Peyer's patch (tissue), 4 donors: Measurements from ENCODE around the gene TMEM106C. TPM values are rescaled to one million over a fixed set of nuclear protein-coding genes. Genes with fewer than 3 reads are reported as not detected.

Experiments
- DNase-seq, 3 donors: peaks; one replicate each; pipeline ENCODE4 v3.0.0-alpha.2; 2017 to 2019
- H3K27ac ChIP-seq, 4 donors: fragments of 200-600 bp; sonication (generic); one replicate each; pipeline ENCODE4 v1.5.1; 2016 to 2019
- H3K27me3 ChIP-seq, 2 donors: fragments of 200-600 bp; sonication (generic); one replicate each; pipeline ENCODE4 v1.5.1; 2019
- H3K36me3 ChIP-seq, 3 donors: fragments of 200-600 bp; sonication (generic); one replicate each; pipeline ENCODE4 v1.5.1; 2016 to 2019
- H3K4me1 ChIP-seq, 4 donors: fragments of 200-600 bp; sonication (generic); one replicate each; pipeline ENCODE4 v1.5.1; 2016 to 2019
- H3K4me3 ChIP-seq, 4 donors: fragments of 200-600 bp; sonication (generic); 1 replicate in 3 of 4; 2 replicates in 1 of 4; pipeline ENCODE4 v1.5.1; 2016 to 2019; ENCODE audit warnings: mild to moderate bottlenecking in 1 of 4
- H3K9me3 ChIP-seq, 4 donors: fragments of 200-600 bp; sonication (generic); one replicate each; pipeline ENCODE4 v1.5.1; 2016 to 2019; ENCODE audit warnings: mild to moderate bottlenecking in 1 of 4
- CTCF ChIP-seq, 6 experiments: fragments of 450-650 bp in 4 of 6; fragments of 200-600 bp in 2 of 6; sonication (generic) in 1 of 6; IDR thresholded peaks; one replicate each; pipeline ENCODE4 v1.5.1; 2017 to 2019; ENCODE audit warnings: antibody characterized with exemption in 6 of 6, mild to moderate bottlenecking in 3 of 6, moderate library complexity in 1 of 6
- POLR2A ChIP-seq, 2 donors: fragments of 450-650 bp; IDR thresholded peaks; one replicate each; pipeline ENCODE4 v1.5.1; 2017; ENCODE audit warnings: antibody characterized with exemption in 2 of 2, mild to moderate bottlenecking in 2 of 2, moderate library complexity in 2 of 2
- total RNA-seq, 4 donors: library from RNA; depleted of rRNA; stranded (reverse); fragments of >200 nt; gene quantifications; one replicate each; pipeline ENCODE4 v1.1.0, GENCODE V29; 2016

Gene TMEM106C
- total RNA-seq, 4 donors from 2014 or later: 80.9 to 326 (median 241) TPM

- Histone ChIP-seq H3K36me3 (no peaks in the 10 kb centered on the region), H3K4me1 (peaks cover 0 to 41% (median 6%) of the 10 kb centered on the region in 4 donors), H3K4me3 (no peak overlapping the region), H3K27ac (peak overlapping the region in 1 of 4 donors; percentile 93), H3K27me3 (no peaks in the 10 kb centered on the region), H3K9me3 (no peaks in the 10 kb centered on the region)
- TF ChIP-seq POLR2A (IDR thresholded peaks at IDR 0.05): no peak
- TF ChIP-seq CTCF (IDR thresholded peaks at IDR 0.05): no peak
- no peak for DNase-seq
Observed at GRCh38 chr12:47940773-47941474, 22.5 kb upstream of the TMEM106C start.

- H3K4me3 ChIP-seq: no peak overlapping the region
- no peaks in the 10 kb centered on the region for H3K36me3 ChIP-seq
- TF ChIP-seq POLR2A (IDR thresholded peaks at IDR 0.05): no peak
- no peak for TF ChIP-seq CTCF (IDR thresholded peaks at IDR 0.05)
- DNase-seq: no peak
- no peaks in the 10 kb centered on the region for H3K27me3 ChIP-seq
- H3K9me3 ChIP-seq: no peaks in the 10 kb centered on the region
- no peak overlapping the region for H3K27ac ChIP-seq
- H3K4me1 ChIP-seq: peaks cover 0 to 46% (median 8%) of the 10 kb centered on the region in 4 donors
Observed at GRCh38 chr12:47941475-47941780, 22.0 kb upstream of the TMEM106C start.

- peaks cover 0 to 52% (median 10%) of the 10 kb centered on the region in 4 donors for H3K4me1 ChIP-seq
- TF ChIP-seq CTCF (IDR thresholded peaks at IDR 0.05): peak in 1 of 6 experiments; percentile 20
- no peak for TF ChIP-seq POLR2A (IDR thresholded peaks at IDR 0.05)
- no peaks in the 10 kb centered on the region for H3K27me3 ChIP-seq
- H3K4me3 ChIP-seq: no peak overlapping the region
- no peak overlapping the region for H3K27ac ChIP-seq
- no peaks in the 10 kb centered on the region for H3K9me3 ChIP-seq
- H3K36me3 ChIP-seq: no peaks in the 10 kb centered on the region
- peak in 1 of 3 donors; percentile 54 for DNase-seq
Observed at GRCh38 chr12:47941871-47942613, 21.4 kb upstream of the TMEM106C start.

- H3K27me3 ChIP-seq: no peaks in the 10 kb centered on the region
- no peak for TF ChIP-seq CTCF (IDR thresholded peaks at IDR 0.05)
- no peak for TF ChIP-seq POLR2A (IDR thresholded peaks at IDR 0.05)
- DNase-seq: no peak
- H3K36me3 ChIP-seq: no peaks in the 10 kb centered on the region
- H3K9me3 ChIP-seq: no peaks in the 10 kb centered on the region
- H3K4me1 ChIP-seq: peaks cover 0 to 56% (median 11%) of the 10 kb centered on the region in 4 donors
- H3K27ac ChIP-seq: peak overlapping the region in 3 of 4 donors; percentile 79 to 92 (median 87)
- no peak overlapping the region for H3K4me3 ChIP-seq
Observed at GRCh38 chr12:47942614-47943225, 20.7 kb upstream of the TMEM106C start.

- Histone ChIP-seq H3K27me3 (no peaks in the 10 kb centered on the region), H3K4me3 (no peak overlapping the region), H3K9me3 (no peaks in the 10 kb centered on the region), H3K4me1 (peaks cover 0 to 49% (median 8%) of the 10 kb centered on the region in 4 donors), H3K27ac (peak overlapping the region in 3 of 4 donors; percentile 79 to 92 (median 87)), H3K36me3 (no peaks in the 10 kb centered on the region)
- peak in 2 of 3 donors; percentile 89 to 94 for DNase-seq
- TF ChIP-seq POLR2A (IDR thresholded peaks at IDR 0.05): peak; percentile 37 to 57
- TF ChIP-seq CTCF (IDR thresholded peaks at IDR 0.05): no peak
Observed at GRCh38 chr12:47943623-47944340, 19.6 kb upstream of the TMEM106C start.
